HepG2 (cell line): Measurements from ENCODE around the gene ARMC5. TPM values are rescaled to one million over a fixed set of nuclear protein-coding genes. Genes with fewer than 3 reads are reported as not detected.
A peak's percentile ranks its signal among the peaks of the same experiment; 100 is the strongest.

Experiments used
- BRCA1 ChIP-seq: sonication (generic); formaldehyde crosslinking; IDR thresholded peaks from 2 replicates; pipeline ENCODE4 v1.4.0; 2020; ENCODE audit warnings: missing genetic modification reagents
- HNF4G ChIP-seq, 2 experiments: sonication (generic) in 1 of 2; formaldehyde crosslinking in 1 of 2; IDR thresholded peaks; 2 replicates each; pipeline versions ENCODE4 v1.4.0 to v1.6.1; 2011 to 2020; ENCODE audit warnings: borderline replicate concordance in 2 of 2, low read depth in 2 of 2, mild to moderate bottlenecking in 2 of 2, low read length in 1 of 2, missing genetic modification reagents in 1 of 2, moderate library complexity in 1 of 2
- LCORL ChIP-seq, 2 experiments: fragments of 450-650 bp in 1 of 2; sonication (generic) in 1 of 2; formaldehyde crosslinking in 1 of 2; IDR thresholded peaks; 2 replicates each; pipeline versions ENCODE4 v1.5.0 to v1.6.1; 2017 to 2020; ENCODE audit warnings: antibody characterized with exemption in 1 of 2, missing genetic modification reagents in 1 of 2
- MXI1 ChIP-seq: IDR thresholded peaks from 3 replicates; pipeline ENCODE4 v1.6.1; 2012; ENCODE audit warnings: low read depth, low read length, inconsistent platforms, borderline replicate concordance
- PTBP1 ChIP-seq: fragments of 200-400 bp; formaldehyde crosslinking; IDR thresholded peaks from 2 replicates; pipeline ENCODE4 v1.6.1; 2018; ENCODE audit warnings: low read length, low read depth; ENCODE audit not compliant: poor library complexity, severe bottlenecking
- SNAI1 ChIP-seq: sonication (generic); formaldehyde crosslinking; IDR thresholded peaks from 2 replicates; pipeline ENCODE4 v1.5.0; 2020; ENCODE audit warnings: mild to moderate bottlenecking, missing genetic modification reagents, borderline replicate concordance
- YEATS4 ChIP-seq: sonication (generic); formaldehyde crosslinking; IDR thresholded peaks from 2 replicates; pipeline ENCODE4 v1.4.0; 2020; ENCODE audit warnings: missing genetic modification reagents, borderline replicate concordance
- ZEB1 ChIP-seq: IDR thresholded peaks from 2 replicates; pipeline ENCODE4 v1.6.1; 2012; ENCODE audit warnings: mild to moderate bottlenecking, low read depth, inconsistent platforms; ENCODE audit not compliant: insufficient replicate concordance
- ZNF354B ChIP-seq: sonication (generic); formaldehyde crosslinking; IDR thresholded peaks from 2 replicates; pipeline ENCODE4 v1.8.0; 2022; ENCODE audit warnings: mild to moderate bottlenecking, missing genetic modification reagents
- ZNF549 ChIP-seq: sonication (generic); formaldehyde crosslinking; IDR thresholded peaks from 2 replicates; pipeline ENCODE4 v1.5.0; 2020; ENCODE audit warnings: missing genetic modification reagents
- ZNF607 ChIP-seq: sonication (generic); formaldehyde crosslinking; IDR thresholded peaks from 2 replicates; pipeline ENCODE4 v1.5.1; 2020; ENCODE audit warnings: missing genetic modification reagents, mild to moderate bottlenecking, borderline replicate concordance
- ZNF841 ChIP-seq: sonication (generic); formaldehyde crosslinking; IDR thresholded peaks from 2 replicates; pipeline ENCODE4 v1.8.1; 2023; ENCODE audit warnings: missing genetic modification reagents, borderline replicate concordance
- polyA plus RNA-seq, 8 experiments: library from polyadenylated mRNA; depleted of rRNA in 3 of 8; stranded (reverse) in 7 of 8; unstranded in 1 of 8; fragments of >200 nt; fragmentation: Illumina TruSeq in 4 of 8; extraction: Trizol in 4 of 8; gene quantifications; 2 replicates each; pipeline versions ENCODE4 v1.2.1 to v1.2.3, GENCODE V29; 2011 to 2016; ENCODE audit warnings: low read depth in 4 of 8, missing spikeins in 1 of 8, mixed read lengths in 1 of 8; ENCODE audit not compliant: insufficient read depth in 1 of 8
- total RNA-seq, 5 experiments: library from RNA; depleted of rRNA; stranded (reverse); fragments of >200 nt; fragmentation: Illumina TruSeq; extraction: Trizol; gene quantifications; 2 replicates each; pipeline ENCODE4 v1.2.3, GENCODE V29; 2016; ENCODE audit warnings: low read depth in 1 of 5
- TF ChIP-seq, protein P1 (sequence below): sonication (generic); formaldehyde crosslinking; IDR thresholded peaks from 2 replicates; pipeline ENCODE4 v1.4.0; 2020; ENCODE audit warnings: mild to moderate bottlenecking, missing genetic modification reagents
- TF ChIP-seq, protein P2 (sequence below): sonication (generic); formaldehyde crosslinking; IDR thresholded peaks from 2 replicates; pipeline ENCODE4 v1.4.0; 2020; ENCODE audit warnings: missing genetic modification reagents
- TF ChIP-seq, protein P3 (sequence below): sonication (generic); formaldehyde crosslinking; IDR thresholded peaks from 2 replicates; pipeline ENCODE4 v1.8.1; 2022; ENCODE audit warnings: low read depth, mild to moderate bottlenecking, missing genetic modification reagents
- TF ChIP-seq, protein P4 (sequence below): sonication (generic); formaldehyde crosslinking; IDR thresholded peaks from 2 replicates; pipeline ENCODE4 v1.9.0; 2021; ENCODE audit warnings: missing genetic modification reagents, borderline replicate concordance
- TF ChIP-seq, protein P5 (sequence below): sonication (generic); formaldehyde crosslinking; IDR thresholded peaks from 2 replicates; pipeline ENCODE4 v1.5.0; 2020; ENCODE audit warnings: mild to moderate bottlenecking, missing genetic modification reagents, moderate library complexity

Gene ARMC5
- total and polyA plus RNA-seq, 2 of the 13 experiments (the other 11 are each of a cell fraction or from before 2014, with no cell fraction given) = 10.8 to 22.3 TPM

DNA sequence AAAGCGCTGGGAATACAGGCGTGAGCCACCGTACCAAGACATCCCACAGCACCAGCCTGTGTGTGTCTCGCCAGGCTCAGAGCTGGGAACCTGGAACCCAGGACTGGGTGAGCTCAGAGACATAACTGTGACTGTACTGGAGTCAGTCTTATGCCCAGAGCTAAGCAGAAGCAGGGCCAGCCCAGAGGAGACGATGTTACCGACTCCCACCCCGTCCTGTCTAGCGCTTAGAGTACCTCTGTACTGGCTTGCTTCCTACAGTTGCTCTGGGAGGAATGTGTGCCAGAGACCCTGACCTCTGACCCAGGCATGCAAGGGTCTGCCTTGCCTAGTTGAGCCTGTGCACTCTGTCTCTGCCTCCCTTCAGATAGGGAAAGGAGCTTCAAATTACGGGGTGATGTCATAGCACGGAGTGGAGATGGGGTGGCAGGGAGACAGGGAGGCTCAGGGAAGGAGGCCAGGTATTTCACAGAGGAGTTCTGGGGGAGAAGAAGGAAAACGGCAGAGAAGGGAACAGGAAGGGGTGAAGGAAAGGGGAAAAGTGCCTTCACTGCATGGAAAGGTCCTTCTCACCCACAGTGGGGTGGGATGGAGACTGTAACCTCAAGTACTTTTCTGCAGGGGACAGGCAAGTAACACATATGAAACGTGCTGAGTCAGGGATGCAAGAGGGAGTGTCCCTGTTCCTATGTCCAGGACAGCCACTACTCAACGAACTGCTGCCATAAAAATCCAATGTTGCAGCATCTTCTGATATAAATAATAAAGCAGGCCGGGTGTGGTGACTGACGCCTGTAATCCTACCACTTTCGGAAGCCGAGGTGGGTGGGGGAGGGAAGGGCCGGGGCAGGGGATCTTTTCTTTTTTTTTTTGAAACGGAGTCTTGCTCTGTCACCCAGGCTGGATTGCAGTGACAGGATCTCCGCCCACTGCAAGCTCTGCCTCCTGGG, 5.8 kb upstream of the ARMC5 start (continued):
- TF ChIP-seq, protein P1, sequence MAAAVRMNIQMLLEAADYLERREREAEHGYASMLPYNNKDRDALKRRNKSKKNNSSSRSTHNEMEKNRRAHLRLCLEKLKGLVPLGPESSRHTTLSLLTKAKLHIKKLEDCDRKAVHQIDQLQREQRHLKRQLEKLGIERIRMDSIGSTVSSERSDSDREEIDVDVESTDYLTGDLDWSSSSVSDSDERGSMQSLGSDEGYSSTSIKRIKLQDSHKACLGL = no peak
- TF ChIP-seq ZNF549 (CRISPR knock-in tag) = no peak
- no peak for TF ChIP-seq PTBP1
- TF ChIP-seq MXI1 = peak; percentile 34; the same call in 1 of the 3 replicates
- TF ChIP-seq YEATS4 (CRISPR knock-in tag) = peak; percentile 8; the same call in 1 of the 2 replicates
- TF ChIP-seq SNAI1 (CRISPR knock-in tag) = no peak
- TF ChIP-seq ZNF607 (CRISPR knock-in tag) = no peak
- TF ChIP-seq, protein P2, sequence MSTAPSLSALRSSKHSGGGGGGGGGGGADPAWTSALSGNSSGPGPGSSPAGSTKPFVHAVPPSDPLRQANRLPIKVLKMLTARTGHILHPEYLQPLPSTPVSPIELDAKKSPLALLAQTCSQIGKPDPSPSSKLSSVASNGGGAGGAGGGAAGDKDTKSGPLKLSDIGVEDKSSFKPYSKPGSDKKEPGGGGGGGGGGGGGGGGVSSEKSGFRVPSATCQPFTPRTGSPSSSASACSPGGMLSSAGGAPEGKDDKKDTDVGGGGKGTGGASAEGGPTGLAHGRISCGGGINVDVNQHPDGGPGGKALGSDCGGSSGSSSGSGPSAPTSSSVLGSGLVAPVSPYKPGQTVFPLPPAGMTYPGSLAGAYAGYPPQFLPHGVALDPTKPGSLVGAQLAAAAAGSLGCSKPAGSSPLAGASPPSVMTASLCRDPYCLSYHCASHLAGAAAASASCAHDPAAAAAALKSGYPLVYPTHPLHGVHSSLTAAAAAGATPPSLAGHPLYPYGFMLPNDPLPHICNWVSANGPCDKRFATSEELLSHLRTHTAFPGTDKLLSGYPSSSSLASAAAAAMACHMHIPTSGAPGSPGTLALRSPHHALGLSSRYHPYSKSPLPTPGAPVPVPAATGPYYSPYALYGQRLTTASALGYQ = no peak
- no peak for TF ChIP-seq ZNF841 (CRISPR knock-in tag)
- TF ChIP-seq, protein P3, sequence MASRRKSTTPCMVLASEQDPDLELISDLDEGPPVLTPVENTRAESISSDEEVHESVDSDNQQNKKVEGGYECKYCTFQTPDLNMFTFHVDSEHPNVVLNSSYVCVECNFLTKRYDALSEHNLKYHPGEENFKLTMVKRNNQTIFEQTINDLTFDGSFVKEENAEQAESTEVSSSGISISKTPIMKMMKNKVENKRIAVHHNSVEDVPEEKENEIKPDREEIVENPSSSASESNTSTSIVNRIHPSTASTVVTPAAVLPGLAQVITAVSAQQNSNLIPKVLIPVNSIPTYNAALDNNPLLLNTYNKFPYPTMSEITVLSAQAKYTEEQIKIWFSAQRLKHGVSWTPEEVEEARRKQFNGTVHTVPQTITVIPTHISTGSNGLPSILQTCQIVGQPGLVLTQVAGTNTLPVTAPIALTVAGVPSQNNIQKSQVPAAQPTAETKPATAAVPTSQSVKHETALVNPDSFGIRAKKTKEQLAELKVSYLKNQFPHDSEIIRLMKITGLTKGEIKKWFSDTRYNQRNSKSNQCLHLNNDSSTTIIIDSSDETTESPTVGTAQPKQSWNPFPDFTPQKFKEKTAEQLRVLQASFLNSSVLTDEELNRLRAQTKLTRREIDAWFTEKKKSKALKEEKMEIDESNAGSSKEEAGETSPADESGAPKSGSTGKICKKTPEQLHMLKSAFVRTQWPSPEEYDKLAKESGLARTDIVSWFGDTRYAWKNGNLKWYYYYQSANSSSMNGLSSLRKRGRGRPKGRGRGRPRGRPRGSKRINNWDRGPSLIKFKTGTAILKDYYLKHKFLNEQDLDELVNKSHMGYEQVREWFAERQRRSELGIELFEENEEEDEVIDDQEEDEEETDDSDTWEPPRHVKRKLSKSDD (CRISPR knock-in tag) = no peak
- TF ChIP-seq HNF4G (IDR thresholded peaks at IDR 0.05; ENCODE audit: borderline replicate concordance, low read depth, low read length) = no peak
- TF ChIP-seq HNF4G (CRISPR knock-in tag; IDR thresholded peaks at IDR 0.05; ENCODE audit: borderline replicate concordance, low read depth) = 0 out of 2 replicates have a peak, but pooled peaks have one; percentile 68
- no peak for TF ChIP-seq ZNF354B (CRISPR knock-in tag)
- TF ChIP-seq, protein P4, sequence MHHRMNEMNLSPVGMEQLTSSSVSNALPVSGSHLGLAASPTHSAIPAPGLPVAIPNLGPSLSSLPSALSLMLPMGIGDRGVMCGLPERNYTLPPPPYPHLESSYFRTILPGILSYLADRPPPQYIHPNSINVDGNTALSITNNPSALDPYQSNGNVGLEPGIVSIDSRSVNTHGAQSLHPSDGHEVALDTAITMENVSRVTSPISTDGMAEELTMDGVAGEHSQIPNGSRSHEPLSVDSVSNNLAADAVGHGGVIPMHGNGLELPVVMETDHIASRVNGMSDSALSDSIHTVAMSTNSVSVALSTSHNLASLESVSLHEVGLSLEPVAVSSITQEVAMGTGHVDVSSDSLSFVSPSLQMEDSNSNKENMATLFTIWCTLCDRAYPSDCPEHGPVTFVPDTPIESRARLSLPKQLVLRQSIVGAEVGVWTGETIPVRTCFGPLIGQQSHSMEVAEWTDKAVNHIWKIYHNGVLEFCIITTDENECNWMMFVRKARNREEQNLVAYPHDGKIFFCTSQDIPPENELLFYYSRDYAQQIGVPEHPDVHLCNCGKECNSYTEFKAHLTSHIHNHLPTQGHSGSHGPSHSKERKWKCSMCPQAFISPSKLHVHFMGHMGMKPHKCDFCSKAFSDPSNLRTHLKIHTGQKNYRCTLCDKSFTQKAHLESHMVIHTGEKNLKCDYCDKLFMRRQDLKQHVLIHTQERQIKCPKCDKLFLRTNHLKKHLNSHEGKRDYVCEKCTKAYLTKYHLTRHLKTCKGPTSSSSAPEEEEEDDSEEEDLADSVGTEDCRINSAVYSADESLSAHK (CRISPR knock-in tag) = no peak
- TF ChIP-seq, protein P5, sequence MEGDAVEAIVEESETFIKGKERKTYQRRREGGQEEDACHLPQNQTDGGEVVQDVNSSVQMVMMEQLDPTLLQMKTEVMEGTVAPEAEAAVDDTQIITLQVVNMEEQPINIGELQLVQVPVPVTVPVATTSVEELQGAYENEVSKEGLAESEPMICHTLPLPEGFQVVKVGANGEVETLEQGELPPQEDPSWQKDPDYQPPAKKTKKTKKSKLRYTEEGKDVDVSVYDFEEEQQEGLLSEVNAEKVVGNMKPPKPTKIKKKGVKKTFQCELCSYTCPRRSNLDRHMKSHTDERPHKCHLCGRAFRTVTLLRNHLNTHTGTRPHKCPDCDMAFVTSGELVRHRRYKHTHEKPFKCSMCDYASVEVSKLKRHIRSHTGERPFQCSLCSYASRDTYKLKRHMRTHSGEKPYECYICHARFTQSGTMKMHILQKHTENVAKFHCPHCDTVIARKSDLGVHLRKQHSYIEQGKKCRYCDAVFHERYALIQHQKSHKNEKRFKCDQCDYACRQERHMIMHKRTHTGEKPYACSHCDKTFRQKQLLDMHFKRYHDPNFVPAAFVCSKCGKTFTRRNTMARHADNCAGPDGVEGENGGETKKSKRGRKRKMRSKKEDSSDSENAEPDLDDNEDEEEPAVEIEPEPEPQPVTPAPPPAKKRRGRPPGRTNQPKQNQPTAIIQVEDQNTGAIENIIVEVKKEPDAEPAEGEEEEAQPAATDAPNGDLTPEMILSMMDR = 0 out of 2 replicates have a peak, but pooled peaks have one; percentile 14
- no peak for TF ChIP-seq LCORL (IDR thresholded peaks at IDR 0.05)
- peak; percentile 65; the same call in 1 of the 2 replicates for TF ChIP-seq LCORL (CRISPR knock-in tag; IDR thresholded peaks at IDR 0.05)
- no peak for TF ChIP-seq ZEB1
- TF ChIP-seq BRCA1 (CRISPR knock-in tag) = no peak
